Loucy (cell line): ENCODE results near the gene RCOR1.

Source experiments
- CTCF ChIP-seq: fragments of 200-600 bp; sonication (generic); conservative IDR thresholded peaks from 2 replicates; pipeline ENCODE4 v1.5.1; 2014; ENCODE audit warnings: mild to moderate bottlenecking, antibody characterized with exemption, low read length
- EZH2phosphoT487 ChIP-seq: fragments of 200-600 bp; IDR thresholded peaks from 2 replicates; pipeline ENCODE4 v1.6.1; 2018; ENCODE audit warnings: antibody characterized with exemption, mild to moderate bottlenecking, moderate library complexity, borderline replicate concordance

- no peak for TF ChIP-seq CTCF
- TF ChIP-seq EZH2phosphoT487: no peak
Measured at GRCh38 chr14:102696332-102696731, 103.9 kb downstream of the RCOR1 start.
